Spleen (tissue), 11 donors: ENCODE data around the gene PLA1A. TPM values are rescaled to one million over a fixed set of nuclear protein-coding genes. Genes with fewer than 3 reads are reported as not detected.

ENCODE experiments used
- DNase-seq: peaks from one replicate; pipeline ENCODE4 v3.0.0-alpha.2; 2020
- H3K27ac ChIP-seq, 8 donors: fragments of 200-600 bp; sonication (generic) in 7 of 8; 1 replicate in 4 of 8; 2 replicates in 4 of 8; pipeline versions ENCODE4 v1.5.0 to v1.8.0; 2016 to 2021; ENCODE audit warnings: inconsistent platforms in 4 of 8, mild to moderate bottlenecking in 4 of 8, moderate library complexity in 1 of 8
- H3K27me3 ChIP-seq, 7 donors: fragments of 200-600 bp; sonication (generic) in 6 of 7; replicated peaks in 1 of 7; 1 replicate in 4 of 7; 2 replicates in 3 of 7; pipeline versions ENCODE4 v1.5.0 to v1.8.0; 2016 to 2021; ENCODE audit warnings: inconsistent platforms in 3 of 7, mild to moderate bottlenecking in 1 of 7
- H3K36me3 ChIP-seq, 6 donors: fragments of 200-600 bp; sonication (generic) in 5 of 6; 1 replicate in 4 of 6; 2 replicates in 2 of 6; pipeline versions ENCODE4 v1.5.0 to v1.8.0; 2016 to 2021; ENCODE audit warnings: inconsistent platforms in 2 of 6
- H3K4me1 ChIP-seq, 6 donors: fragments of 200-600 bp; sonication (generic) in 5 of 6; 1 replicate in 3 of 6; 2 replicates in 3 of 6; pipeline versions ENCODE4 v1.5.0 to v1.8.0; 2016 to 2021; ENCODE audit warnings: inconsistent platforms in 3 of 6
- H3K4me3 ChIP-seq, 8 donors: fragments of 200-600 bp; sonication (generic) in 7 of 8; 1 replicate in 4 of 8; 2 replicates in 4 of 8; pipeline versions ENCODE4 v1.5.0 to v1.8.0; 2016 to 2021; ENCODE audit warnings: inconsistent platforms in 4 of 8, mild to moderate bottlenecking in 4 of 8, moderate library complexity in 2 of 8
- H3K9me3 ChIP-seq, 8 donors: fragments of 200-600 bp; sonication (generic) in 7 of 8; 1 replicate in 4 of 8; 2 replicates in 4 of 8; pipeline versions ENCODE4 v1.5.0 to v1.8.0; 2016 to 2021; ENCODE audit warnings: inconsistent platforms in 4 of 8
- POLR2A ChIP-seq, 3 donors: fragments of 450-650 bp; IDR thresholded peaks; one replicate each; pipeline ENCODE4 v1.5.1; 2017; ENCODE audit warnings: antibody characterized with exemption in 3 of 3, mild to moderate bottlenecking in 1 of 3
- POLR2AphosphoS5 ChIP-seq, 3 donors: sonication (generic); formaldehyde crosslinking; IDR thresholded peaks; one replicate each; pipeline ENCODE4 v1.5.1; 2017; ENCODE audit warnings: antibody characterized with exemption in 3 of 3
- WGBS, 5 donors: extraction: QIAGEN DNeasy Blood & Tissue Kit in 3 of 5; methylation state at CpG; one replicate each; pipeline versions ENCODE4 v1.1.5 to v1.1.7; 2013 to 2018; 5-methylcytosine and 5-hydroxymethylcytosine counted together
- intact Hi-C: fragments of 100-400 bp; cut with DNase I; formaldehyde crosslinking; loops from one replicate; pipeline ENCODE4 v1.15.0; 2023; ENCODE audit warnings: low total_unique reads
- polyA plus RNA-seq, 3 donors: library from polyadenylated mRNA; stranded (reverse); fragments of 200-250 nt; gene quantifications; one replicate each; pipeline ENCODE4 v1.2.1, GENCODE V29; 2013
- total RNA-seq, 7 donors: library from RNA; depleted of rRNA in 3 of 7; stranded (reverse); fragments of >200 nt in 3 of 7; fragmentation: NEBNext Ultra II Directional in 4 of 7; extraction: Animal tissue kit (Norgen Biotek cat#: 25700) in 4 of 7; gene quantifications; one replicate each; pipeline versions ENCODE4 v1.1.0 to v1.2.1, GENCODE V29; 2016 to 2021
- TF ChIP-seq, protein P1 (sequence below), 11 experiments: fragments of 200-600 bp in 7 of 11; fragments of 450-650 bp in 4 of 11; sonication (generic) in 4 of 11; IDR thresholded peaks in 8 of 11; conservative IDR thresholded peaks in 3 of 11; 1 replicate in 7 of 11; 2 replicates in 4 of 11; pipeline versions ENCODE4 v1.4.0 to v1.8.0; 2016 to 2021; ENCODE audit warnings: antibody characterized with exemption in 11 of 11, inconsistent platforms in 4 of 11, mild to moderate bottlenecking in 1 of 11
- donor health status: healthy with polysubstance abuse.
- donor health status: DM: no; HTN: no; CAD: no; lungs with moderate emphysema.
- donor health status: DM: no; HTN: no; CAD: no.
- donor health status: Bipolar disorder and iron deficiency.
- donor health status: healthy.
- donor health status: DM: no; HTN: no; CAD: no.
- donor health status: DM: yes; HTN: yes; CAD: no.

PLA1A gene
- total and polyA plus RNA-seq, 10 donors = 0.27 to 6.8 (median 0.79) TPM; not detected in 1

DNA sequence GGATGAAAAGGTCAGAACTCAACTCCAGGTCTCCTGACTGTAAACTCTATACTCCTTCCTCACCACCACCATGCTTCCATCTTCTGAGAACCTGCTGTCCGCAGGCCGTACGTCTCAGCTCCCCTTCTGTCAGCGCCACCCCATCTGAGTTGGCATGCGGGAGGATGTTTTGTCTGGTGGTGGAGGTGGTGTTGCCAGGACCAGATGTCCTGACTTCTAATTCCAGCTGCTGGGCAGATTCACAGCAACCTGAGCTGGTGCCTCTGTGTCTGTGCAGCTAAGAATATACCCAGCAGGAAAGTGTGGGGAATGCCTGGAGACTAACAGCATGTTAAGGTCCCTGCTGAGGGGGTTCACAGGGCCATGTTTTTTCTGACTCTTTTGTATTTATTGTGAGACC, 23.2 kb downstream of the PLA1A start:
- no peak for DNase-seq
- intact Hi-C loops = no loop called here
- no peaks in the 10 kb centered on the region for H3K36me3 ChIP-seq
- 93 to 100% (median 99%) methylated on average over 5 of the region's 5 CpGs for WGBS, 5 donors
- H3K9me3 ChIP-seq = no peaks in the 10 kb centered on the region
- H3K4me3 ChIP-seq = no peak overlapping the region
- H3K4me1 ChIP-seq = peaks cover 0 to under 1% (median 0%) of the 10 kb centered on the region in 6 donors
- TF ChIP-seq POLR2AphosphoS5 (IDR thresholded peaks at IDR 0.05) (no peak), POLR2A (IDR thresholded peaks at IDR 0.05) (no peak)
- TF ChIP-seq, protein P1, sequence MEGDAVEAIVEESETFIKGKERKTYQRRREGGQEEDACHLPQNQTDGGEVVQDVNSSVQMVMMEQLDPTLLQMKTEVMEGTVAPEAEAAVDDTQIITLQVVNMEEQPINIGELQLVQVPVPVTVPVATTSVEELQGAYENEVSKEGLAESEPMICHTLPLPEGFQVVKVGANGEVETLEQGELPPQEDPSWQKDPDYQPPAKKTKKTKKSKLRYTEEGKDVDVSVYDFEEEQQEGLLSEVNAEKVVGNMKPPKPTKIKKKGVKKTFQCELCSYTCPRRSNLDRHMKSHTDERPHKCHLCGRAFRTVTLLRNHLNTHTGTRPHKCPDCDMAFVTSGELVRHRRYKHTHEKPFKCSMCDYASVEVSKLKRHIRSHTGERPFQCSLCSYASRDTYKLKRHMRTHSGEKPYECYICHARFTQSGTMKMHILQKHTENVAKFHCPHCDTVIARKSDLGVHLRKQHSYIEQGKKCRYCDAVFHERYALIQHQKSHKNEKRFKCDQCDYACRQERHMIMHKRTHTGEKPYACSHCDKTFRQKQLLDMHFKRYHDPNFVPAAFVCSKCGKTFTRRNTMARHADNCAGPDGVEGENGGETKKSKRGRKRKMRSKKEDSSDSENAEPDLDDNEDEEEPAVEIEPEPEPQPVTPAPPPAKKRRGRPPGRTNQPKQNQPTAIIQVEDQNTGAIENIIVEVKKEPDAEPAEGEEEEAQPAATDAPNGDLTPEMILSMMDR (IDR thresholded peaks at IDR 0.05 in 8 of 11, conservative IDR thresholded peaks at IDR 0.05 in 3 of 11) = no peak
- H3K27ac ChIP-seq = no peak overlapping the region
- H3K27me3 ChIP-seq = no peaks in the 10 kb centered on the region

DNA sequence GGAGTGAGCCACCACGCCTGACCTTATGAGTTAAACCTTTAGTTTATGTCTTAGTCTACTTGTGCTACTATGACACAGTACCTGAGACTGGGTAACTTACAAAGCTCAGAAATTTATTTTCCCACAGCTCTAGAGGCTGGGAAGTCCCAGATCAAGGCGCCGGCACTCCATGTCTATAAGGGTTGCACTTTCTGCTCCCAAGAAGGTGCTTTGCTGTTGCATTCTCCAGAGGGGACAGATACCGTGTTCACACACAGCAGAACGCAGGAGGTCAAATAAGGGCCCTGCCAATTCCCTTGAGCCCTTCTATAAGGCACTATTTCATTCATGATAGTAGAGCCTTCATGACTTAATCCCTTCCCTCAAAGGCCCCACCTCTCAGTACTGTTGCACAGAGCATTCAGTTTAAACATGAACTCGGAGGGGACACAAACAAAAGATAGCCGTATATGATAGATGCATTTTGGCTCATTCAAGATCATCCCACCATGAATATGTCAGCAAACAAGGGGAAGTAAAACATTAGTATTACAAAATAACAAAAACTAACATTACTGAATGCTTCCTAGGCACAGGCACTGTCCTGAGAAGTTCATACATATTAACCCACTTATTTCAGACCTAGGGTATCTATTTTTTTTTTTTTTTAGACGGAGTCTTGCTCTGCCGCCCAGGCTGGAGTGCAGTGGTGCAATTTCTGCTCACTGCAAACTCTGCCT, 26.5 kb downstream of the PLA1A start:
- H3K27ac ChIP-seq = no peak overlapping the region
- peaks cover 14 to 33% (median 28%) of the 10 kb centered on the region in 6 donors for H3K4me1 ChIP-seq
- no peaks in the 10 kb centered on the region for H3K9me3 ChIP-seq
- no peak for DNase-seq
- H3K4me3 ChIP-seq = no peak overlapping the region
- no peaks in the 10 kb centered on the region for H3K36me3 ChIP-seq
- WGBS, 5 donors = 81 to 96% (median 93%) methylated on average over 9 of the region's 9 CpGs
- intact Hi-C loops = no loop called here
- TF ChIP-seq, protein P1 (IDR thresholded peaks at IDR 0.05 in 8 of 11, conservative IDR thresholded peaks at IDR 0.05 in 3 of 11) = no peak
- TF ChIP-seq POLR2AphosphoS5 (IDR thresholded peaks at IDR 0.05) (no peak), POLR2A (IDR thresholded peaks at IDR 0.05) (no peak)
- no peaks in the 10 kb centered on the region for H3K27me3 ChIP-seq

DNA sequence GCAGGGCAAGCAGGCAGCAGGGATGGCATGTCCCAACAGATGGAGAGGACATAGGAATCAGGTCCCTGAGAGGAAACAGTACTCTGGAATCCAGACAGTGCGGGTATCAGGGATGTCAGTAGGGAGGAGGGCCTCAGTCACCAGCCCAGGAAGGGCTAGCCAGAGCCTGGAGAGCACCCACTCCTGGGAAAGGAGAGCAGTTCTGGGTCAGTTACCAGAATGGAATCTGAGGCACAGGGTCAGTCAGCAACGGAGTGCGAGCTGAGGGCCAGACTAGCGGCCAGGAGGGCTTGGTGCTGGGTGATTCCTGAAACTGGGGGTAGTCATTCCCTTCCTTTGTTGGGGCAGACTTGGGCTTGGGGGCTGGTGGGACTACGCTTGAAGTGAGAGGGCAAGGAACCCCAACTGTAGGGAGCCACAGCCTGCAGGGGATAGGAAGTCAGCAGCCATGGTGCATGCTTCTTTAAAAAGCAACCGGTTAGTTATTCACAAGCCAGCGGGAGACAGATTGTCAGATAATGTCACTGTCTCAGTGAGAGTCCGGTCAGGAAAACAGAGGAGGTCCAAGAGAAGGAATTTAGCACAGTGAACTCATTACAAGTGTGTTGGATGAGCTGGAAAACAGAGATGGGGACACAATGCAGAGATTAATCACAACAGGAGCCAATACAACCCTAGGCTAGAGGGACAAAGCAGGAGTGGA, 27.9 kb downstream of the PLA1A start:
- 90 to 93% (median 93%) methylated on average over 8 of the region's 8 CpGs for WGBS, 5 donors
- peaks cover 19 to 47% (median 37%) of the 10 kb centered on the region in 6 donors for H3K4me1 ChIP-seq
- no peak overlapping the region for H3K27ac ChIP-seq
- no peak overlapping the region for H3K4me3 ChIP-seq
- no peaks in the 10 kb centered on the region for H3K36me3 ChIP-seq
- no peaks in the 10 kb centered on the region for H3K27me3 ChIP-seq
- no peaks in the 10 kb centered on the region for H3K9me3 ChIP-seq
- no peak for DNase-seq
- no peak for TF ChIP-seq POLR2AphosphoS5 (IDR thresholded peaks at IDR 0.05)
- TF ChIP-seq, protein P1 (IDR thresholded peaks at IDR 0.05 in 8 of 11, conservative IDR thresholded peaks at IDR 0.05 in 3 of 11) = no peak
- TF ChIP-seq POLR2A (IDR thresholded peaks at IDR 0.05) = no peak
- intact Hi-C loops = no loop called here

DNA sequence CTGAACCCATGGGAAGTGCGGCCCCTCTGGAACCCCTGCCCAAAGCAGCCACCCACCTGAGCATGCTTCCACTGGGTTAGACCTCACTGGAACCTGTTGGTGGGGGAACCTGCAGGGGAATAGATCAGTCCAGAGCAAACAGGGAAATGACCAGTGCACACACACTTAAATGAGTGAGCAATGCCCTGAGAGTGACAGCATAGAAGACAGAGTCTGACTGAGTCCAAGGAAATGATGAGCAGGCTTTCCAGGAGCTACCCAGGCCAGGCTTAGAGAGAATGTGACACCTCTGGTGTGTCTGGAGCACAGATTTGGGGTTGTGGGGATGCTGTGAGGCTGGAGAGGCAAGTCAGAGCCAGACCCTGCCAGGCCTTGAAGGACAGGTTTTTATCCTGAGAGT, 28.5 kb downstream of the PLA1A start:
- no peak overlapping the region for H3K4me3 ChIP-seq
- WGBS, 5 donors = 89 to 100% (median 96%) methylated on average over 1 of the region's 1 CpG
- H3K27me3 ChIP-seq = no peaks in the 10 kb centered on the region
- no peaks in the 10 kb centered on the region for H3K36me3 ChIP-seq
- peak overlapping the region in 2 of 8 donors; percentile 69 to 72 for H3K27ac ChIP-seq
- DNase-seq = no peak
- H3K9me3 ChIP-seq = no peaks in the 10 kb centered on the region
- intact Hi-C loops = no loop called here
- peaks cover 19 to 53% (median 40%) of the 10 kb centered on the region in 6 donors for H3K4me1 ChIP-seq
- TF ChIP-seq POLR2AphosphoS5 (IDR thresholded peaks at IDR 0.05) (no peak), POLR2A (IDR thresholded peaks at IDR 0.05) (no peak)
- TF ChIP-seq, protein P1 (IDR thresholded peaks at IDR 0.05 in 8 of 11, conservative IDR thresholded peaks at IDR 0.05 in 3 of 11) = no peak
